Adipose tissue (tissue), 3 donors: ENCODE measurements around the gene TM4SF5. TPM values are rescaled to one million over a fixed set of nuclear protein-coding genes. Genes with fewer than 3 reads are reported as not detected.

Experiments
- H3K27ac ChIP-seq: one replicate; pipeline ENCODE4 v1.5.1; 2013; ENCODE audit warnings: low read depth, low read length
- WGBS, 3 donors: extraction: QIAGEN DNeasy Blood & Tissue Kit; methylation state at CpG; one replicate each; pipeline ENCODE4 v1.1.7; 2013; 5-methylcytosine and 5-hydroxymethylcytosine counted together
- polyA plus RNA-seq, 3 donors: library from polyadenylated mRNA; stranded (reverse); fragments of 200-250 nt; gene quantifications; one replicate each; pipeline ENCODE4 v1.2.3, GENCODE V29; 2013
- donor health status: healthy with polysubstance abuse.
- donor health status: Bipolar disorder and iron deficiency.
- donor health status: healthy.

Gene TM4SF5
- polyA plus RNA-seq, 3 donors: 0.12 to 0.85 TPM; not detected in 1

GRCh38 chr17:4743898-4744297, 27.8 kb upstream of the TM4SF5 start:
- WGBS, 3 donors: 89 to 92% (median 91%) methylated on average over 9 of the region's 9 CpGs
- no peak overlapping the region for H3K27ac ChIP-seq

GRCh38 chr17:4744999-4745969, 26.4 kb upstream of the TM4SF5 start:
- 11 to 21% (median 20%) methylated on average over 49 to 51 of the region's 51 CpGs for WGBS, 3 donors

GRCh38 chr17:4747847-4748246, 23.8 kb upstream of the TM4SF5 start:
- 22 to 61% (median 25%) methylated on average over 5 of the region's 5 CpGs for WGBS, 3 donors
- no peak overlapping the region for H3K27ac ChIP-seq

More at GRCh38 chr17:4744999-4745969, 26.4 kb upstream of the TM4SF5 start:
- no peak overlapping the region for H3K27ac ChIP-seq

GRCh38 chr17:4748686-4749085, 23.0 kb upstream of the TM4SF5 start:
- WGBS, 3 donors: 31 to 69% (median 39%) methylated on average over 4 of the region's 4 CpGs
- no peak overlapping the region for H3K27ac ChIP-seq

GRCh38 chr17:4750606-4751005, 21.1 kb upstream of the TM4SF5 start:
- H3K27ac ChIP-seq: no peak overlapping the region
- WGBS, 3 donors: 35 to 42% (median 36%) methylated on average over 3 of the region's 3 CpGs

DNA sequence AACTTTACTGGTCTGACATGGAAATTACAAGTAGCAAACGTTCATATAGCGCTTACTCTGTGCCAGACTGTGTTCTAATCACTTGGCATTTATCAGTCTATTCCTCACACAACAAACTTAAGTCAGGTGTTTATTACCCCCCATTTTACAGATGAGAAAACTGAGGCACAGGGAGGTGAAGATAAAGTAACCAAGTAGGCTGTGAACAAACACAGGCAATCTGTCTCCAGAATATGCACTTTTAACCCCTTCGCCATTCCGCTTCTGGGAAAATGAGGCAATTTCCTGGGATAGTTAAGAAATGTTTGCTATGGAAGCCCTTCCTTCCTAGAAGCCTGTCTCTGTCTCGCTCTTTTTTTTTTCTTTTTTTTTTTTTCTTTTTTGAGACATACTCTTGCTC, 19.8 kb upstream of the TM4SF5 start:
- 45 to 68% (median 49%) methylated on average over 5 of the region's 5 CpGs for WGBS, 3 donors
- H3K27ac ChIP-seq: no peak overlapping the region

GRCh38 chr17:4753392-4753791, 18.3 kb upstream of the TM4SF5 start:
- 67 to 88% (median 82%) methylated on average over 1 of the region's 1 CpG for WGBS, 3 donors
- no peak overlapping the region for H3K27ac ChIP-seq

- 58 to 82% (median 79%) methylated on average over 10 of the region's 10 CpGs for WGBS, 3 donors
- H3K27ac ChIP-seq: no peak overlapping the region
These were observed 11.9 kb upstream of the TM4SF5 start for GRCh38 chr17:4759776-4760236.

DNA sequence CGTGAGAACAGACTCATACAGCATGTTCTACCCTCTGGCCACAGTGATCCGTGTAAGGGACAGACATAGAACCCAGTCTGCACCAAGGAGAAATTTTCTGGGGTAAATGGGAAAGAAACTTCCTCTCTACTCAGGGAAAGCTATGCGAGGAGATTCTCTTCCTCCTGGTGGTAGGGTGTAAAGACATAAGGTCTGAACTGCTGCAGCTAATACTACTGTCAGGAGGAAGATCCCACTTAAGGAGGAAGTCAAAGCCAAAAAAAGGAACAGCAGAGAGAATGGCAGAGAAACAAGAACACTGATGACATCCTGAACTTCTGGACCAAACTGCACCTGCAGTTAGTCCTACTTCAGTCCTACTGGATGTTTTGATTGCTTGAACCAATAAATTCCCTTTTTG, 7.1 kb upstream of the TM4SF5 start:
- 48 to 72% (median 54%) methylated on average over 3 of the region's 3 CpGs for WGBS, 3 donors
- H3K27ac ChIP-seq: no peak overlapping the region

DNA sequence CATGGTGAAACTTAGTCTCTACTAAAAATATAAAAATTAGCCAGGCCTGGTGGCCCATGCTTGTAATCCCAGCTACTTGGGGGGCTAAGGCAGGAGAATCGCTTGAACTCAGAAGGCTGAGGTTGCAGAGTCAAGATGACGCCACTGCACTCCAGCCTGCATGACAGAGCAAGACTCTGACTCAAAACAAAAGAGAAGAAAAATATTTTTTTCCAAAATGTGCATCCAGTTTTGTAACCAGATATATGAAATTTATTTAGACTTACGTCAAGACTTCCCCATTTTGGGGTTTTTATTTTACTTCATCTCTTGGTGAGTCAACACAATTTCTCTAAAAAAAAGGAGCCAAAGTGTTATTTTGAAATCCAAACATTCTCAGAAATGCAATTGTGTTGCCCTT, 5.5 kb upstream of the TM4SF5 start:
- no peak overlapping the region for H3K27ac ChIP-seq
- 54 to 82% (median 65%) methylated on average over 3 of the region's 3 CpGs for WGBS, 3 donors

GRCh38 chr17:4766723-4767122, 5.0 kb upstream of the TM4SF5 start:
- no peak overlapping the region for H3K27ac ChIP-seq
- whole genome bisulfite sequencing, 3 donors: 72 to 87% (median 72%) methylated on average over 9 of the region's 9 CpGs

DNA sequence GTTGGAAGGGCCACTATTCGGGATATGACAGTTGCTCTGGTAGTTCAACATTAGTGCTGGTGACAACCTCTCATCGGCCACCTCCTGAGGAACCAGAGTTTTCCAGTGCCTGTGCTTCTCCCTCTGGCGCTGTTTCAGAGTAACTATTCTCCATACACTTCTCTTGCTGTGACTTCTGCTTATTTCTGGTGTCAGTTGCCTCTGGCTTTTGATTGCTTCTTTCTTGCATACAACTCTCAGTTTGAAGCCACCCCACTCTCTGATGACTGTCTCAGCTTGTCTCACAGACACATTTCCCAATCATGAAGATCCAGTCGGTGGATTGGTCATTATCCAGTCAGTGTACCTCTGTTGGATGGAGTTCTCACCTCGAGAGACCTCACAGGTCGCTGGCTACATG, 3.4 kb upstream of the TM4SF5 start:
- WGBS, 3 donors: 77 to 81% (median 81%) methylated on average over 6 of the region's 6 CpGs
- H3K27ac ChIP-seq: no peak overlapping the region

DNA sequence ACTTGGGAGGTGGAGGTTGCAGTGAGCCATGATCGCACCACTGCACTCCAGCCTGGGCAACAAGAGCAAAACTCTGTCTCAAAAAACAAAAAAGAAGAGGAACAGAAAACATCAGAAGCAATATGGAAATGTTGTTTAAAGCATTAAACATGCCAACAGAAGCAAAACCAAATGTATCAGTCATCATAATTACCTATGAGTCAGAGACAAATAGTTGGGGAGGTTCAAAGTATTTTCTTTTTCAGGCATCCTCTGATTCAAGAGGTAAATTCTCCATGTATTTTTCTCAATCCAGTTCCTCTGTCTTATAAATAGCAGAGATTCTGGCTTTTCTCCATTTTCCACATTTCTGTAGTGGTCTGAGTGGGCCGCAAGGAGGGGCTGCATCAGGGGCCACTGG, 2.1 kb upstream of the TM4SF5 start:
- H3K27ac ChIP-seq: no peak overlapping the region
- WGBS, 3 donors: 90 to 98% (median 90%) methylated on average over 2 of the region's 2 CpGs

GRCh38 chr17:4772235-4772613, 538 bp downstream of the TM4SF5 start:
- 71 to 79% (median 75%) methylated on average over 10 of the region's 10 CpGs for WGBS, 3 donors
- no peak overlapping the region for H3K27ac ChIP-seq

DNA sequence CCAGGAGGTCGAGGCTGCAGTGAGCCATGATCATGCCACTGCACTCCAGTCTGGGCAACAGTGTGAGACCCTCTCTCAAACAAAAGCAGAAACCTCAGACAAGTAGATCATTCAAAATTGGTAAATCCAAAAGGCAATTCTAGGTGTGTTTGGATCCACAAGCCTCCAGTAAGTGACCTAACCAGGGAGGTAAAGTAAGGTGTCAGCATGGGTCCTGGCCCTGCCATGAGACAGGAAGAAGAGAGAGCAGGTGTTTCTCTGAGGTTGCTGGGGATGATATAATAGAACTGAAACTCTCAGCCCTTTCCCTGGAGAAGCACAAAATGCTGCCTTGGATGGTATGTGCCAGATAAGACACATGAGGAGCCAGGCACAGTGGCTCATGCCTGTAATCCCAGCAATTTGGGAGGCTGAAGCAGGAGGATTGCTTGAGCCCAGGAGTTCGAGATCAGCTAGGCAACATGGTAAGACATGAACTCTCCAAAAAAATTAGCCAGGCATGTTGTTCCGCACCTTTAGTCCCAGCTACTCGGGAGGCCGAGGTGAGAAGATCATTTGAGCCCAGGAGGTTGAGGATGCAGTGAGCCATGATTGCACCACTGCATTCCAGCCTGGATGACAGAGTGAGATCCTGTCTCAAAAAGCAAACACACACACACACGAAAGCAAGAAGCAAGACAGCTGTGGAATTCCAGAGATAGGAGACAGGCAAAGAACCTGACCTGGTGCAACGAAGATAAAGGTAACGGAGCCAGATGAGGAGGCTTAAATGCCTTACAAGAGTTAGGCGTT, 6.5 kb downstream of the TM4SF5 start:
- H3K27ac ChIP-seq: no peak overlapping the region
- 62 to 76% (median 75%) methylated on average over 9 of the region's 9 CpGs for WGBS, 3 donors

DNA sequence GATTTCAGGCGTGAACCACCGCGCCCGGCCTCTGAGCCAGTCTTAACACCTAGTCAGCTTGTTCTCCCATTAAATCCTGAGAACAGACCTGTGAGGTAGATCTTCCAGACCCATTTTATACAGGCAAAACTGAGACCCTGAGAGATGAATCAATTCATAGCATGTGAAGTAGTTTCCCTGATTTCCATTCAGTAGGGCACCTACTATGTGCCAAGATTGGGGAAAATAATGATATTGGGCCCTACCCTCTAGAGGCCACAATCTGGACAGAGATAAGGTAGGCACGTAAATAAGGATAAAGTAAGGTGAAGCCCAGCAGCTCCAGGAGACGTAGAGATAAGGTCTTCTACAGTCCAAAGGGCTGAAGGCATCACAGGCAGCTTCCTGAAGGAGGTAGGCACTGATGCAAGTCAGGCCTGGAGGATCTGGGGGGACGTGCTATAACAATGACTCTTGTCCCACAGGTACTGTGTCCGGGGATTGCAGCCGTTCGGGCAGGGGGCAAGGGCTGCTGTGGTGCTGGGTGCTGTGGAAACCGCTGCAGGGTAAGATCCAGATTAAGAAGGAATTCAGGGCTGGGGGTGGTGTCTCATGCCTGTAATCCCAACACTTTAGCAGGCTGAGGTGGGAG, 8.8 kb downstream of the TM4SF5 start:
- no peak overlapping the region for H3K27ac ChIP-seq
- 71 to 87% (median 79%) methylated on average over 11 of the region's 11 CpGs for WGBS, 3 donors

GRCh38 chr17:4782652-4783051, 11.0 kb downstream of the TM4SF5 start:
- no peak overlapping the region for H3K27ac ChIP-seq
- WGBS, 3 donors: 26 to 33% (median 28%) methylated on average over 23 to 28 of the region's 28 CpGs

DNA sequence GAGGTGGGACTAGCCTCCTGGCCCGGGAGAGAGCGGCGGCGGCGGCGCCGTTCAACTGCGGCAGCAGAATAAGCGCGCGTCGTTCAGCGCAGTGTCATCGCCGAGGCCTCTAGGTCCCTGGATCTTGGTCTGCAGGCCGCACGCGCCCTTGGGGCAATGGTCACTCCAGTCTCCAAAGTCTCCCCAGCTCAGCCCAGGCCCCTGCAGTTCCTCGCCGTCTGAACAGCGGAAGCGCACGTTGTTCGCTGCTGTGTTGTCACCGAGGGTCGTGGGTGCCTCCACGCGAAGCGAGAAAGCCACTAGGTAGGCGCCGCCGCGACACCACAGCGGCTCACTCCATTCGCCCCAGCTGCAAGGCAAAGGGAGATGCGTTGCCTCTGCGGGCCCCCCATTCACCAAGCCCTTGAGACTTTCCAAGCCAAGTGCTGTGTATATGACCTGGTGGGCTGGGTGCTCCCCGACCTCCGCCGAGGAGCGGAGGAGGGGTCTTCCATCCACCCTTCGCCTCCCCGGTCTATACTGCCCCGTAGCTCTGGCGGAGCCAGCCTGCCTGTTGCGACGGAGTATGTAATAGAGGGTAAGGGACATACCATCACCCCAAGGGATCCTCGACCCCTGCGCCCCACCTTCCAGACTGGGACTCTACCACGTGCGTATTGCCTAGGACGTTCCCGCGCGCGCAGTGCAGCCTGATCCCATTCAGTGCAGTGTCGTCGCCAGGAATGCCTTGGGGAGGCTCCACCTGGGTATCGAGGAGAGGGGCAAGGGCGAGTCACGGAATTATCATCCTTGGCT, 13.8 kb downstream of the TM4SF5 start:
- 11 to 13% (median 12%) methylated on average over 61 of the region's 61 CpGs for WGBS, 3 donors
- no peak overlapping the region for H3K27ac ChIP-seq
